Upper lobe of left lung (tissue), 4 donors: Measurements from ENCODE around the gene PLEKHG3.

Experiments used
- POLR2A ChIP-seq, 4 donors: fragments of 450-650 bp; IDR thresholded peaks; one replicate each; pipeline ENCODE4 v1.5.1; 2016 to 2017; ENCODE audit warnings: antibody characterized with exemption in 4 of 4, mild to moderate bottlenecking in 2 of 4
- POLR2AphosphoS5 ChIP-seq, 2 donors: sonication (generic); formaldehyde crosslinking; IDR thresholded peaks; one replicate each; pipeline ENCODE4 v1.5.1; 2017; ENCODE audit warnings: antibody characterized with exemption in 2 of 2
- TF ChIP-seq, protein P1 (sequence below), 6 experiments: fragments of 450-650 bp in 4 of 6; fragments of 200-600 bp in 2 of 6; sonication (generic) in 2 of 6; IDR thresholded peaks; one replicate each; pipeline ENCODE4 v1.5.1; 2016 to 2019; ENCODE audit warnings: antibody characterized with exemption in 6 of 6

GRCh38 chr14:64731141-64731581 lies 26.9 kb downstream of the PLEKHG3 start:
- TF ChIP-seq, protein P1, sequence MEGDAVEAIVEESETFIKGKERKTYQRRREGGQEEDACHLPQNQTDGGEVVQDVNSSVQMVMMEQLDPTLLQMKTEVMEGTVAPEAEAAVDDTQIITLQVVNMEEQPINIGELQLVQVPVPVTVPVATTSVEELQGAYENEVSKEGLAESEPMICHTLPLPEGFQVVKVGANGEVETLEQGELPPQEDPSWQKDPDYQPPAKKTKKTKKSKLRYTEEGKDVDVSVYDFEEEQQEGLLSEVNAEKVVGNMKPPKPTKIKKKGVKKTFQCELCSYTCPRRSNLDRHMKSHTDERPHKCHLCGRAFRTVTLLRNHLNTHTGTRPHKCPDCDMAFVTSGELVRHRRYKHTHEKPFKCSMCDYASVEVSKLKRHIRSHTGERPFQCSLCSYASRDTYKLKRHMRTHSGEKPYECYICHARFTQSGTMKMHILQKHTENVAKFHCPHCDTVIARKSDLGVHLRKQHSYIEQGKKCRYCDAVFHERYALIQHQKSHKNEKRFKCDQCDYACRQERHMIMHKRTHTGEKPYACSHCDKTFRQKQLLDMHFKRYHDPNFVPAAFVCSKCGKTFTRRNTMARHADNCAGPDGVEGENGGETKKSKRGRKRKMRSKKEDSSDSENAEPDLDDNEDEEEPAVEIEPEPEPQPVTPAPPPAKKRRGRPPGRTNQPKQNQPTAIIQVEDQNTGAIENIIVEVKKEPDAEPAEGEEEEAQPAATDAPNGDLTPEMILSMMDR (IDR thresholded peaks at IDR 0.05) = no peak
- no peak for TF ChIP-seq POLR2AphosphoS5 (IDR thresholded peaks at IDR 0.05)
- no peak for TF ChIP-seq POLR2A (IDR thresholded peaks at IDR 0.05)
